IMR-90 (cell line): ENCODE data around the gene COG2. TPM values are rescaled to one million over a fixed set of nuclear protein-coding genes. Genes with fewer than 3 reads are reported as not detected.

Experiments
- ATAC-seq: fragments of 200-7000 bp; cut with Tn5 transposase; 2 replicates; pipeline ENCODE4 v1.9.1; 2020; ENCODE audit warnings: low read depth, mild to moderate bottlenecking, moderate library complexity
- BruUV-seq: library from RNA; stranded (reverse); fragments of 400-500 nt; replicated peaks from 2 replicates; lab custom pipeline; 2021; lab: Mats Ljungman, UMichigan
- CTCF ChIA-PET: fragments of 300-600 bp; formaldehyde crosslinking; extraction: SDS; loops from one replicate; lab custom pipeline; 2021; ENCODE audit warnings: antibody characterized with exemption; lab: Yijun Ruan, JAX
- POLR2A ChIA-PET: fragments of 300-600 bp; sonication (Branson Sonifier 250); formaldehyde crosslinking; loops from one replicate; lab custom pipeline; 2022; ENCODE audit warnings: antibody characterized with exemption; ENCODE audit not compliant: unreplicated experiment; lab: Charles Lee
- DNase-seq: peaks from one replicate; pipeline ENCODE4 v3.0.0; 2013
- H2AFZ ChIP-seq: replicated peaks from 2 replicates; pipeline ENCODE3; 2013; ENCODE audit warnings: low read length, mild to moderate bottlenecking; ENCODE audit not compliant: poor library complexity
- H2AK5ac ChIP-seq: 2 replicates; pipeline ENCODE4 v1.6.1; 2013; ENCODE audit warnings: low read depth, low read length, inconsistent platforms
- H2AK9ac ChIP-seq: replicated peaks from 2 replicates; pipeline ENCODE3; 2013; ENCODE audit warnings: mild to moderate bottlenecking, low read depth, low read length, moderate library complexity; ENCODE audit not compliant: poor library complexity
- H2BK120ac ChIP-seq: 2 replicates; pipeline ENCODE4 v1.6.1; 2013; ENCODE audit warnings: low read depth, low read length, inconsistent platforms
- H2BK15ac ChIP-seq: 3 replicates; pipeline ENCODE4 v1.6.1; 2013; ENCODE audit warnings: low read depth, low read length, inconsistent platforms
- H2BK20ac ChIP-seq: 2 replicates; pipeline ENCODE4 v1.6.1; 2013; ENCODE audit warnings: low read depth, mild to moderate bottlenecking, inconsistent platforms, low read length, moderate library complexity
- H2BK5ac ChIP-seq: 2 replicates; pipeline ENCODE4 v1.6.1; 2013; ENCODE audit warnings: mild to moderate bottlenecking, low read depth, low read length, inconsistent platforms; ENCODE audit not compliant: poor library complexity, severe bottlenecking
- H3K14ac ChIP-seq: replicated peaks from 2 replicates; pipeline ENCODE4 v1.6.1; 2013; ENCODE audit warnings: low read depth, low read length, inconsistent platforms
- H3K18ac ChIP-seq: 2 replicates; pipeline ENCODE4 v1.6.1; 2013; ENCODE audit warnings: low read depth, low read length, control low read depth
- H3K23ac ChIP-seq: 2 replicates; pipeline ENCODE4 v1.6.1; 2013; ENCODE audit warnings: low read depth, low read length, inconsistent platforms
- H3K27ac ChIP-seq: 2 replicates; pipeline ENCODE4 v1.5.1; 2013; ENCODE audit warnings: mild to moderate bottlenecking, control low read depth, low read length; ENCODE audit not compliant: insufficient read depth
- H3K27me3 ChIP-seq: 2 replicates; pipeline ENCODE4 v1.6.1; 2013; ENCODE audit warnings: low read length; ENCODE audit not compliant: control insufficient read depth, insufficient read depth
- H3K36me3 ChIP-seq: 2 replicates; pipeline ENCODE4 v1.6.1; 2013; ENCODE audit warnings: low read length, mixed read lengths; ENCODE audit not compliant: control insufficient read depth, insufficient read depth
- H3K4ac ChIP-seq: 2 replicates; pipeline ENCODE4 v1.6.1; 2013; ENCODE audit warnings: low read depth, low read length, inconsistent platforms
- H3K4me1 ChIP-seq: 2 replicates; pipeline ENCODE4 v1.6.1; 2013; ENCODE audit warnings: low read length, mixed read lengths; ENCODE audit not compliant: control insufficient read depth, insufficient read depth
- H3K4me2 ChIP-seq: 2 replicates; pipeline ENCODE4 v1.6.1; 2013; ENCODE audit warnings: low read depth, mild to moderate bottlenecking, control low read depth, low read length, moderate library complexity
- H3K4me3 ChIP-seq: 2 replicates; pipeline ENCODE4 v1.5.1; 2013; ENCODE audit warnings: low read depth, mild to moderate bottlenecking, control low read depth, low read length, moderate library complexity; ENCODE audit not compliant: insufficient read depth
- H3K56ac ChIP-seq: 2 replicates; pipeline ENCODE4 v1.6.1; 2013; ENCODE audit warnings: low read length, inconsistent platforms; ENCODE audit not compliant: insufficient read depth; ENCODE audit errors: extremely low read depth
- H3K79me1 ChIP-seq, 2 experiments: 2 replicates each; pipeline ENCODE4 v1.6.1; 2013; ENCODE audit warnings: low read length in 2 of 2, inconsistent platforms in 1 of 2, low read depth in 1 of 2
- H3K9ac ChIP-seq: 2 replicates; pipeline ENCODE4 v1.6.1; 2013; ENCODE audit warnings: low read depth, low read length, control low read depth
- H3K9me1 ChIP-seq: 2 replicates; pipeline ENCODE4 v1.6.1; 2013; ENCODE audit warnings: low read length, inconsistent platforms; ENCODE audit not compliant: insufficient read depth
- H3K9me3 ChIP-seq: 2 replicates; pipeline ENCODE4 v1.6.1; 2013; ENCODE audit warnings: low read length; ENCODE audit not compliant: control insufficient read depth, insufficient read depth
- H4K20me1 ChIP-seq: 2 replicates; pipeline ENCODE4 v1.6.1; 2013; ENCODE audit warnings: low read length, inconsistent platforms; ENCODE audit not compliant: insufficient read depth
- H4K5ac ChIP-seq: 2 replicates; pipeline ENCODE4 v1.6.1; 2013; ENCODE audit warnings: mild to moderate bottlenecking, low read depth, low read length, control low read depth
- H4K8ac ChIP-seq, 2 experiments: 2 replicates each; pipeline ENCODE4 v1.6.1; 2013; ENCODE audit warnings: low read depth in 2 of 2, low read length in 2 of 2, control low read depth in 1 of 2, inconsistent platforms in 1 of 2
- H4K91ac ChIP-seq: 2 replicates; pipeline ENCODE4 v1.6.1; 2013; ENCODE audit warnings: low read depth, low read length, inconsistent platforms; ENCODE audit not compliant: insufficient read depth
- BHLHE40 ChIP-seq: fragments of 150-350 bp; IDR thresholded peaks from 2 replicates; pipeline ENCODE4 v1.6.1; 2016; ENCODE audit warnings: mild to moderate bottlenecking, low read depth, low read length
- CEBPB ChIP-seq: IDR thresholded peaks from 2 replicates; pipeline ENCODE4 v1.6.1; 2012; ENCODE audit warnings: low read depth, low read length, improper control_type of control experiment
- NFE2L2 ChIP-seq: fragments of 150-350 bp; IDR thresholded peaks from 2 replicates; pipeline ENCODE4 v1.6.1; 2016; ENCODE audit warnings: low read depth, mild to moderate bottlenecking, low read length
- WGBS, 2 experiments: methylation state at CpG; one replicate each; pipeline versions ENCODE4 v1.1.5 to v1.1.7; 2013; ENCODE audit warnings: missing lambda C conversion rate in 2 of 2; ENCODE audit not compliant: insufficient read length in 1 of 2; ENCODE audit errors: extremely low coverage in 2 of 2; 5-methylcytosine and 5-hydroxymethylcytosine counted together
- dilution Hi-C: fragments of 300-500 bp; cut with HindIII; formaldehyde crosslinking; loops from one replicate; pipeline ENCODE4 v1.14.3; 2018; ENCODE audit warnings: low sequenced_read_pairs; ENCODE audit not compliant: unreplicated experiment
- in situ Hi-C: fragments of 300-500 bp; cut with MboI; formaldehyde crosslinking; loops from 3 replicates; pipeline ENCODE4 v1.14.3; 2019; ENCODE audit warnings: low sequenced_read_pairs, inconsistent platforms, mixed read lengths
- intact Hi-C: fragments of 100-400 bp; cut with micrococcal nuclease; formaldehyde crosslinking; loops from 2 replicates; pipeline ENCODE4 v1.10.0; 2022
- polyA plus RNA-seq, 3 experiments: library from polyadenylated mRNA; depleted of rRNA; stranded (reverse); fragments of >200 nt; gene quantifications; 2 replicates each; pipeline ENCODE4 v1.2.3, GENCODE V29; 2012; ENCODE audit warnings: low replicate concordance in 1 of 3
- total RNA-seq: library from RNA; depleted of rRNA; stranded (reverse); fragments of >200 nt; gene quantifications from 2 replicates; pipeline ENCODE4 v1.2.3, GENCODE V29; 2012

COG2 gene
- total and polyA plus RNA-seq, 2 of the 4 experiments (the other 2 are of a cell fraction): 9.1 to 16.7 TPM

GRCh38 chr1:230661976-230662375 lies 19.7 kb downstream of the COG2 start:
- no TSS peak for BruUV-seq

More at GRCh38 chr1:230661976-230662375, 19.7 kb downstream of the COG2 start:
- no peak overlapping the region for H2BK15ac ChIP-seq
- H2AFZ ChIP-seq: no peak overlapping the region
- no peak overlapping the region for H2BK5ac ChIP-seq
- H2BK20ac ChIP-seq: no peak overlapping the region
- no peak overlapping the region for H3K56ac ChIP-seq
- H3K9me3 ChIP-seq: no peaks in the 10 kb centered on the region
- no peak overlapping the region for H2AK9ac ChIP-seq
- H3K9me1 ChIP-seq: peaks cover 3% of the 10 kb centered on the region
- no peak overlapping the region for H3K9ac ChIP-seq
- H3K23ac ChIP-seq: no peak overlapping the region
- H2AK5ac ChIP-seq: no peak overlapping the region
- intact Hi-C loops (no loop called here), dilution Hi-C loops (no loop called here), in situ Hi-C loops (no loop called here)
- CTCF ChIA-PET: no interaction called here
- no peaks in the 10 kb centered on the region for H3K4me1 ChIP-seq
- H4K5ac ChIP-seq: no peak overlapping the region
- no peak overlapping the region for H3K4ac ChIP-seq
- WGBS, 2 experiments: no CpG with 5 or more reads among the region's 4 CpGs
- no peak overlapping the region for H3K14ac ChIP-seq
- no peak overlapping the region for H4K91ac ChIP-seq
- H4K8ac ChIP-seq: no peak overlapping the region
- H3K27me3 ChIP-seq: no peaks in the 10 kb centered on the region
- H2BK120ac ChIP-seq: no peak overlapping the region
- DNase-seq (no peak), ATAC-seq (no peak)
- H3K79me1 ChIP-seq: peaks cover 2 to 3% of the 10 kb centered on the region in 2 experiments; a peak in 1 of 4 replicates
- H3K18ac ChIP-seq: no peak overlapping the region
- peaks cover 22% of the 10 kb centered on the region for H3K36me3 ChIP-seq
- H4K20me1 ChIP-seq: no peaks in the 10 kb centered on the region
- TF ChIP-seq NFE2L2 (no peak), CEBPB (no peak), BHLHE40 (no peak)
- POLR2A ChIA-PET: no interaction called here
- H3K4me2 ChIP-seq: no peak overlapping the region
- H3K27ac ChIP-seq: no peak overlapping the region
- no peak overlapping the region for H3K4me3 ChIP-seq
